MM.1S (cell line): ENCODE results near the gene CYTH1.

Source experiments
- DNase-seq: peaks from one replicate; pipeline ENCODE4 v3.0.0-alpha.2; 2015
- H2AFZ ChIP-seq: fragments of 300-600 bp; sonication (generic); 2 replicates; pipeline ENCODE4 v1.6.0; 2016; ENCODE audit warnings: antibody characterized with exemption, low read length
- H3F3A ChIP-seq: fragments of 300-600 bp; sonication (generic); 2 replicates; pipeline ENCODE4 v1.6.1; 2016; ENCODE audit warnings: mild to moderate bottlenecking, antibody characterized with exemption, low read length, moderate library complexity, mixed read lengths; ENCODE audit not compliant: insufficient read depth
- H3K27ac ChIP-seq: fragments of 300-600 bp; sonication (generic); 2 replicates; pipeline ENCODE4 v1.5.1; 2016; ENCODE audit warnings: mild to moderate bottlenecking, low read length
- H3K27me3 ChIP-seq: fragments of 300-600 bp; sonication (generic); replicated peaks from 2 replicates; pipeline ENCODE4 v1.6.0; 2016; ENCODE audit warnings: low read length; ENCODE audit not compliant: insufficient read depth
- H3K36me3 ChIP-seq: fragments of 300-600 bp; sonication (generic); replicated peaks from 2 replicates; pipeline ENCODE4 v1.6.1; 2016; ENCODE audit warnings: mild to moderate bottlenecking, low read length, mixed read lengths; ENCODE audit not compliant: insufficient read depth
- H3K4me1 ChIP-seq: fragments of 300-600 bp; sonication (generic); 2 replicates; pipeline ENCODE4 v1.6.1; 2016; ENCODE audit warnings: low read length, mixed read lengths
- H3K4me2 ChIP-seq: fragments of 300-600 bp; sonication (generic); 2 replicates; pipeline ENCODE4 v1.6.0; 2016; ENCODE audit warnings: low read depth, low read length
- H3K4me3 ChIP-seq: fragments of 300-600 bp; sonication (generic); 2 replicates; pipeline ENCODE4 v1.5.1; 2016; ENCODE audit warnings: low read length, mixed read lengths
- H3K79me2 ChIP-seq: fragments of 300-600 bp; sonication (generic); 2 replicates; pipeline ENCODE4 v1.6.1; 2016; ENCODE audit warnings: mixed run types, low read length, mixed read lengths
- H3K9ac ChIP-seq: fragments of 300-600 bp; sonication (generic); 2 replicates; pipeline ENCODE4 v1.6.1; 2016; ENCODE audit warnings: low read length, mixed read lengths
- H3K9me2 ChIP-seq: fragments of 300-600 bp; sonication (generic); replicated peaks from 2 replicates; pipeline ENCODE4 v1.6.1; 2016; ENCODE audit warnings: mild to moderate bottlenecking, low read length, mixed read lengths; ENCODE audit not compliant: insufficient read depth
- H3K9me3 ChIP-seq: fragments of 300-600 bp; sonication (generic); replicated peaks from 2 replicates; pipeline ENCODE4 v1.6.1; 2016; ENCODE audit warnings: mild to moderate bottlenecking, low read length, mixed read lengths; ENCODE audit not compliant: insufficient read depth
- H4K20me1 ChIP-seq: fragments of 300-600 bp; sonication (generic); 2 replicates; pipeline ENCODE4 v1.6.1; 2016; ENCODE audit warnings: mild to moderate bottlenecking, low read length, moderate library complexity, mixed read lengths; ENCODE audit not compliant: insufficient read depth
- CTCF ChIP-seq: fragments of 300-600 bp; sonication (generic); IDR thresholded peaks from 2 replicates; pipeline ENCODE4 v1.5.1; 2016; ENCODE audit warnings: antibody characterized with exemption, low read length, mixed read lengths
- EZH2 ChIP-seq: fragments of 300-600 bp; sonication (generic); optimal IDR thresholded peaks from 2 replicates; pipeline ENCODE3; 2017; ENCODE audit warnings: low read depth, mild to moderate bottlenecking, antibody characterized with exemption, low read length, mixed read lengths
- EZH2phosphoT487 ChIP-seq: fragments of 300-600 bp; sonication (generic); IDR thresholded peaks from 2 replicates; pipeline ENCODE4 v1.6.1; 2018; ENCODE audit warnings: antibody characterized with exemption, low read length

Gene CYTH1

DNA sequence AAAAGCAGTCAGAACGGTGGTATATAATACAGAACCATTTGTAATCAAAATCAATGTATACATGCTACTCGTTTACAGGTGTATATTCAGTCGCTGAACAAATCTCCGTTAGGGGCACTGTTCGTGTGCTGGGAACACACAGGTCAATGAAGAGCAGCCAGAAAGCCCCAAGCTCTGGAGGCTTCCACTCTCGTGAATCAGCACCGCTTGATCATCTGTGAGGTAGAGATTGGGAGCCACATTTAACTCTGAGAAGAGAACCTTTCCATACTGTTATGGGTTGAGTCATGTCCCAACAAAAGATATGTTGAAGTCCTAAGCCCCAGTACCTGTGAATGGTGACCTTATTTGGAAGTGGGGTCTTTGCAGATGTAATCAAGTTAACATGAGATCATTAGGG lies 5.4 kb upstream of the CYTH1 start:
- DNase-seq = peak; percentile 55
- Histone ChIP-seq H3K27me3 (no peaks in the 10 kb centered on the region), H3K4me2 (no peak overlapping the region), H3K9me3 (no peaks in the 10 kb centered on the region), H3K4me1 (peaks cover 15% of the 10 kb centered on the region), H3F3A (peaks cover 21% of the 10 kb centered on the region), H3K4me3 (no peak overlapping the region), H4K20me1 (no peaks in the 10 kb centered on the region), H3K36me3 (no peaks in the 10 kb centered on the region), H3K27ac (no peak overlapping the region), H3K79me2 (no peaks in the 10 kb centered on the region), H3K9ac (no peak overlapping the region), H2AFZ (no peak overlapping the region), H3K9me2 (no peaks in the 10 kb centered on the region)
- TF ChIP-seq CTCF (peak; percentile 43), EZH2 (no peak), EZH2phosphoT487 (no peak)

DNA sequence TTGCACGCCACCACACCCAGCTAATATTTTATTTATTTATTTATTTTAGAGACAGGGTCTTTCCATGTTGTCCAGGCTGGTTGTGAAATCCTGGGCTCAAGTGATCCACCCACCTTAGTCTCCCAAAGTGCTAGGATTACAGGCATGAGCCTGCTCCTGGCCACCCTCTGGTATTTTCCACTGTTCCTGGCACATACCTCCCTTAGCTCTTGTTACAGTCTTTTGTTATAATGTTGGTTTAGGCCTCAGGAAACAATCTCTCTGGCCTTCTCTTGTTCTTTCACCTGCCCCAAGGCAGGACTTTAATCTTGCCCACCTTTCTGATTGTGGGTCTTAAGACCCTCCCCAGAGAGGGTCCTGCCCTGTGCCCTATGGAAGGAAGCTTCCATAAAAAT lies 3.6 kb upstream of the CYTH1 start:
- Histone ChIP-seq H3K9me2 (no peaks in the 10 kb centered on the region), H3K36me3 (no peaks in the 10 kb centered on the region), H4K20me1 (no peaks in the 10 kb centered on the region), H3K4me3 (no peak overlapping the region), H3K27ac (no peak overlapping the region), H3F3A (peaks cover 31% of the 10 kb centered on the region), H3K79me2 (peaks cover 14% of the 10 kb centered on the region), H3K4me1 (peaks cover 15% of the 10 kb centered on the region), H3K27me3 (no peaks in the 10 kb centered on the region), H3K9ac (no peak overlapping the region), H3K4me2 (no peak overlapping the region), H2AFZ (no peak overlapping the region), H3K9me3 (no peaks in the 10 kb centered on the region)
- TF ChIP-seq EZH2phosphoT487 (no peak), CTCF (no peak), EZH2 (no peak)
- DNase-seq = no peak

- Histone ChIP-seq H3K36me3 (no peaks in the 10 kb centered on the region), H3K4me2 (no peak overlapping the region), H2AFZ (no peak overlapping the region), H3K9ac (no peak overlapping the region), H3F3A (peaks cover 36% of the 10 kb centered on the region), H3K9me3 (no peaks in the 10 kb centered on the region), H4K20me1 (no peaks in the 10 kb centered on the region), H3K4me3 (no peak overlapping the region), H3K9me2 (no peaks in the 10 kb centered on the region), H3K27me3 (no peaks in the 10 kb centered on the region), H3K4me1 (peaks cover 19% of the 10 kb centered on the region), H3K27ac (no peak overlapping the region), H3K79me2 (peaks cover 19% of the 10 kb centered on the region)
- no peak for DNase-seq
- no peak for TF ChIP-seq EZH2
- TF ChIP-seq CTCF = no peak
- TF ChIP-seq EZH2phosphoT487 = no peak
These were observed 3.1 kb upstream of the CYTH1 start for GRCh38 chr17:78785011-78785662.
